DMS153 treated with DMSO at 0.1 percent for 48 hours (cell line): ENCODE data around the gene ODAD4.
A peak's percentile ranks its signal among the peaks of the same experiment; 100 is the strongest.

Source experiments
- DNase-seq: peaks from one replicate; lab custom pipeline; 2025; ENCODE audit not compliant: unreplicated experiment; lab: John Stamatoyannopoulos, UW

The ODAD4 gene

GRCh38 chr17:41939693-41940090 lies 9.3 kb downstream of the ODAD4 start:
- no peak for DNase-seq

GRCh38 chr17:41941168-41941567 lies 10.8 kb downstream of the ODAD4 start:
- no peak for DNase-seq

- DNase-seq: no peak
Measured at GRCh38 chr17:41942626-41943373, 12.4 kb downstream of the ODAD4 start.

GRCh38 chr17:41943492-41943891 lies 13.1 kb downstream of the ODAD4 start:
- no peak for DNase-seq

- DNase-seq: no peak
Measured at GRCh38 chr17:41944943-41945342, 14.5 kb downstream of the ODAD4 start.

GRCh38 chr17:41948762-41949460 lies 18.5 kb downstream of the ODAD4 start:
- DNase-seq: no peak

- no peak for DNase-seq
Measured at GRCh38 chr17:41956522-41956921, 26.1 kb downstream of the ODAD4 start.

GRCh38 chr17:41957031-41957868 lies 26.8 kb downstream of the ODAD4 start:
- no peak for DNase-seq

GRCh38 chr17:41957869-41958439 lies 27.5 kb downstream of the ODAD4 start:
- no peak for DNase-seq

GRCh38 chr17:41959030-41959335 lies 28.6 kb downstream of the ODAD4 start:
- no peak for DNase-seq

GRCh38 chr17:41959336-41960095 lies 29.1 kb downstream of the ODAD4 start:
- peak; percentile 1 for DNase-seq

- no peak for DNase-seq
Measured at GRCh38 chr17:41962111-41962510, 31.7 kb downstream of the ODAD4 start.

- DNase-seq: peak; percentile 10
Measured at GRCh38 chr17:41962768-41963434, 32.5 kb downstream of the ODAD4 start.

GRCh38 chr17:41965694-41966462 lies 35.5 kb downstream of the ODAD4 start:
- peak; percentile 88 for DNase-seq

- DNase-seq: peak; percentile 57
Measured at GRCh38 chr17:41966463-41967140, 36.2 kb downstream of the ODAD4 start, which contains the start of gene CNP. Gene CNP (plus strand): TSS chr17:41966795. CDS start chr17:41966885, 90 bp downstream.

GRCh38 chr17:41967141-41967920 lies 36.9 kb downstream of the ODAD4 start:
- DNase-seq: no peak

GRCh38 chr17:41967921-41968578 lies 37.6 kb downstream of the ODAD4 start:
- DNase-seq: no peak
